Measurements from ENCODE around the gene TMEM95.
A peak's percentile ranks its signal among the peaks of the same experiment; 100 is the strongest.

GRCh38 chr17:7328840-7329373 is 26.0 kb upstream of the TMEM95 start, which contains the start of gene NEURL4:
- peak in 1 of 4 experiments; percentile 8 for TF ChIP-seq CTCF (IDR thresholded peaks at IDR 0.05)
- no peak for TF ChIP-seq EP300 (IDR thresholded peaks at IDR 0.05)
- no peak for TF ChIP-seq POLR2A (IDR thresholded peaks at IDR 0.05)
- no peak for TF ChIP-seq POLR2AphosphoS5 (IDR thresholded peaks at IDR 0.05)
